Smooth muscle cell (in vitro differentiated cells): ENCODE measurements around the gene TSPO. TPM values are rescaled to one million over a fixed set of nuclear protein-coding genes. Genes with fewer than 3 reads are reported as not detected.

Experiments used
- DNase-seq: peaks from one replicate; lab custom pipeline; 2025; ENCODE audit not compliant: unreplicated experiment; lab: John Stamatoyannopoulos, UW
- H2AFZ ChIP-seq: fragments of 200-600 bp; sonication (generic); 2 replicates; pipeline ENCODE4 v1.6.0; 2016; ENCODE audit warnings: antibody characterized with exemption, low read depth, mild to moderate bottlenecking
- H3F3A ChIP-seq: fragments of 200-600 bp; sonication (generic); 2 replicates; pipeline ENCODE4 v1.6.0; 2017; ENCODE audit warnings: antibody characterized with exemption, low read depth
- H3K27ac ChIP-seq: fragments of 200-600 bp; sonication (generic); 2 replicates; pipeline ENCODE4 v1.5.1; 2016; ENCODE audit warnings: low read depth, mild to moderate bottlenecking
- H3K27me3 ChIP-seq: fragments of 200-600 bp; sonication (generic); 2 replicates; pipeline ENCODE4 v1.6.1; 2016; ENCODE audit warnings: low read depth, mild to moderate bottlenecking
- H3K36me3 ChIP-seq: fragments of 200-600 bp; sonication (generic); 2 replicates; pipeline ENCODE4 v1.5.1; 2016; ENCODE audit warnings: low read depth
- H3K4me1 ChIP-seq: fragments of 200-600 bp; sonication (generic); 2 replicates; pipeline ENCODE4 v1.5.1; 2016; ENCODE audit warnings: low read depth
- H3K4me2 ChIP-seq: fragments of 200-600 bp; sonication (generic); 2 replicates; pipeline ENCODE4 v1.6.0; 2016; ENCODE audit warnings: mild to moderate bottlenecking
- H3K4me3 ChIP-seq: fragments of 200-600 bp; sonication (generic); 2 replicates; pipeline ENCODE4 v1.5.1; 2016; ENCODE audit warnings: mild to moderate bottlenecking
- H3K79me2 ChIP-seq: fragments of 200-600 bp; sonication (generic); 2 replicates; pipeline ENCODE4 v1.6.0; 2016; ENCODE audit warnings: low read depth, mild to moderate bottlenecking
- H3K9ac ChIP-seq: fragments of 200-600 bp; sonication (generic); 2 replicates; pipeline ENCODE4 v1.6.0; 2016; ENCODE audit warnings: low read depth
- H3K9me3 ChIP-seq: fragments of 200-600 bp; sonication (generic); replicated peaks from 2 replicates; pipeline ENCODE4 v1.5.1; 2016; ENCODE audit warnings: low read depth
- H4K20me1 ChIP-seq: fragments of 200-600 bp; sonication (generic); 2 replicates; pipeline ENCODE4 v1.6.0; 2016; ENCODE audit warnings: low read depth
- CTCF ChIP-seq: fragments of 200-600 bp; sonication (generic); IDR thresholded peaks from 2 replicates; pipeline ENCODE4 v1.5.1; 2017; ENCODE audit warnings: borderline replicate concordance, mild to moderate bottlenecking, antibody characterized with exemption; ENCODE audit not compliant: insufficient read depth, poor library complexity, severe bottlenecking
- WGBS: methylation state at CpG from one replicate; pipeline ENCODE4 v1.1.7; 2016; ENCODE audit warnings: low lambda C conversion rate; 5-methylcytosine and 5-hydroxymethylcytosine counted together
- polyA plus RNA-seq: library from polyadenylated mRNA; unstranded; fragments of >200 nt; fragmentation: Nextera tagmentation; extraction: Ambion mirVana; gene quantifications from 2 replicates; pipeline ENCODE4 v1.2.1, GENCODE V29; 2016
- total RNA-seq: library from RNA; depleted of rRNA; stranded (reverse); fragments of >200 nt; gene quantifications from 2 replicates; pipeline ENCODE4 v1.2.3, GENCODE V29; 2014

Gene TSPO
- total and polyA plus RNA-seq, 2 experiments from 2014 or later = 170 to 251 TPM

GRCh38 chr22:43212434-43212952 lies 61.1 kb downstream of the TSPO start:
- Histone ChIP-seq H3K9ac (no peak overlapping the region), H2AFZ (no peak overlapping the region), H3F3A (no peaks in the 10 kb centered on the region), H4K20me1 (no peaks in the 10 kb centered on the region), H3K36me3 (no peaks in the 10 kb centered on the region), H3K79me2 (no peaks in the 10 kb centered on the region), H3K9me3 (no peaks in the 10 kb centered on the region), H3K27ac (no peak overlapping the region), H3K27me3 (no peaks in the 10 kb centered on the region), H3K4me1 (no peaks in the 10 kb centered on the region), H3K4me3 (no peak overlapping the region), H3K4me2 (no peak overlapping the region)
- no peak for DNase-seq
- 100% methylated on average over 13 of the region's 23 CpGs for WGBS
- no peak for TF ChIP-seq CTCF

Other genes starting within 250 kb of the TSPO start
- gene PACSIN2, start 136.4 kb upstream of the TSPO start, total RNA-seq = 26.3 and 34.7 TPM in 2 replicates
- 41.1 and 53.9 TPM in 2 replicates for gene PACSIN2, start 136.4 kb upstream of the TSPO start, polyA plus RNA-seq
- 12.7 and 16.2 TPM in 2 replicates for gene TTLL1, start 62.2 kb upstream of the TSPO start, total RNA-seq
- gene TTLL1, start 62.2 kb upstream of the TSPO start, polyA plus RNA-seq = 14.6 and 17.7 TPM in 2 replicates
- 2.7 and 3.9 TPM in 2 replicates for gene BIK, start 40.8 kb upstream of the TSPO start, total RNA-seq
- 1.9 and 6.1 TPM in 2 replicates for gene BIK, start 40.8 kb upstream of the TSPO start, polyA plus RNA-seq
- gene MCAT, start 8.2 kb upstream of the TSPO start, total RNA-seq = 8.2 and 9.3 TPM in 2 replicates
- 15.3 and 16.1 TPM in 2 replicates for gene MCAT, start 8.2 kb upstream of the TSPO start, polyA plus RNA-seq
- gene TTLL12, start 35.6 kb downstream of the TSPO start, total RNA-seq = 19.1 and 23.5 TPM in 2 replicates
- 31.6 and 39.1 TPM in 2 replicates for gene TTLL12, start 35.6 kb downstream of the TSPO start, polyA plus RNA-seq
- gene SCUBE1, start 191.8 kb downstream of the TSPO start, total RNA-seq = 5.1 and 13.4 TPM in 2 replicates
- gene SCUBE1, start 191.8 kb downstream of the TSPO start, polyA plus RNA-seq = 7.2 and 16.3 TPM in 2 replicates